Measurements from ENCODE around the gene RFX7.

Gene RFX7

DNA sequence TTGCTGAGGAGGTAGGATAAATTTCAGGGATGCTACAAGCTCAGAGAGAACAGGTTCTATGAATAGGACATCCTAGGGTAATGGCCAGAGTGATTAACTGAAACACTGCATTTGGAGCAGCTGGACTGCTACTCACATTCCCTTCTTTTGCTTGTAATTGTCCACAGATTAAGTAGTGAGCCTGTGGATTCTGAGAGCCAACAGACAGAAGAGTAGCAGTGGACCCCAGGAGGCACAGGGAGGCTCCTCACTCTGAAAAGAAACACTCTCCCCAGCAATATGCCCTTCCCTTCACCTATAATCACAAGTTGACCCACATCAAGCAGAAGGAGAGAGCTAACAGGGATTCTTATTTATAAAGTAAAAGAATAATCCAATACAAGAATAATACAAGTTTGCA, 10.6 kb upstream of the RFX7 start:
- H3F3A ChIP-seq (ENCODE audit: insufficient read depth): no peaks in the 10 kb centered on the region
- no peak overlapping the region for H3K4me2 ChIP-seq (ENCODE audit: low read depth, low read length, poor library complexity, severe bottlenecking)
- H2AFZ ChIP-seq (ENCODE audit: low read depth, low read length, severe bottlenecking): no peak overlapping the region

DNA sequence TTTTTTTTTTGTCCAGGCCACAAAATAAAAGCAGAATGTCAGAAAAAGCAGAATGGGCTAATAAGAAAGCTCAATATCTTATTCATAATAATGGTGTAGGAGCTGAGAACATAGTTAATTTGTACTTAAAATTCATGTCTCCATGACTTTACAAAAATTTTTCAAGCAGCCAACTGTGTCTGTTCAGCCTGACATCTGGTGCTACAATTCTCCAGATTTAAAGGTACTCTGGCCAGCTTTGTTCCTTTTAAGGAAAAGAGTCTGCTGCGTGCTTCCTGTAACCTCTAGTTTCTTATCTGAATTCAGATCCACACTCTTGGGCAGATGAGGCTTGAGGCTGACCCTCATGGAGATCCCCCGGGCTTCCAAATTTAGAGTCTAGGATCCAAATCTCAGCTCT, 8.7 kb upstream of the RFX7 start:
- no peaks in the 10 kb centered on the region for H3K9me3 ChIP-seq (ENCODE audit: insufficient read depth, low read length)
- H2AFZ ChIP-seq (ENCODE audit: low read depth, low read length, severe bottlenecking): no peak overlapping the region
- no peak overlapping the region for H3K27ac ChIP-seq (ENCODE audit: low read depth, low read length)
- no peak overlapping the region for H3K4me3 ChIP-seq (ENCODE audit: insufficient read depth, low read length, poor library complexity, severe bottlenecking)
- no peaks in the 10 kb centered on the region for H3K79me2 ChIP-seq (ENCODE audit: insufficient read depth, low read length)
- H3K27me3 ChIP-seq (ENCODE audit: low read length): no peaks in the 10 kb centered on the region
- no peak overlapping the region for H3K9ac ChIP-seq (ENCODE audit: low read length)
- no peaks in the 10 kb centered on the region for H3F3A ChIP-seq (ENCODE audit: insufficient read depth)
- no peaks in the 10 kb centered on the region for H4K20me1 ChIP-seq (ENCODE audit: low read depth, low read length)
- H3K9me2 ChIP-seq (replicated peaks; ENCODE audit: insufficient read depth, low read length): no peaks in the 10 kb centered on the region
- no peaks in the 10 kb centered on the region for H3K36me3 ChIP-seq (ENCODE audit: low read length)
- TF ChIP-seq EZH2phosphoT487 (conservative IDR thresholded peaks at IDR 0.05; ENCODE audit: low read length): no peak
- H3K4me2 ChIP-seq (ENCODE audit: low read depth, low read length, poor library complexity, severe bottlenecking): no peak overlapping the region

More for the DNA sequence above, 10.6 kb upstream of the RFX7 start:
- Histone ChIP-seq H3K4me3 (ENCODE audit: insufficient read depth, low read length, poor library complexity, severe bottlenecking) (no peak overlapping the region), H3K9me2 (replicated peaks; ENCODE audit: insufficient read depth, low read length) (no peaks in the 10 kb centered on the region), H4K20me1 (ENCODE audit: low read depth, low read length) (no peaks in the 10 kb centered on the region), H3K27me3 (ENCODE audit: low read length) (no peaks in the 10 kb centered on the region), H3K27ac (ENCODE audit: low read depth, low read length) (no peak overlapping the region), H3K79me2 (ENCODE audit: insufficient read depth, low read length) (no peaks in the 10 kb centered on the region), H3K36me3 (ENCODE audit: low read length) (no peaks in the 10 kb centered on the region), H3K9ac (ENCODE audit: low read length) (no peak overlapping the region), H3K9me3 (ENCODE audit: insufficient read depth, low read length) (no peaks in the 10 kb centered on the region)
- no peak for TF ChIP-seq EZH2phosphoT487 (conservative IDR thresholded peaks at IDR 0.05; ENCODE audit: low read length)
- TF ChIP-seq, protein P1, sequence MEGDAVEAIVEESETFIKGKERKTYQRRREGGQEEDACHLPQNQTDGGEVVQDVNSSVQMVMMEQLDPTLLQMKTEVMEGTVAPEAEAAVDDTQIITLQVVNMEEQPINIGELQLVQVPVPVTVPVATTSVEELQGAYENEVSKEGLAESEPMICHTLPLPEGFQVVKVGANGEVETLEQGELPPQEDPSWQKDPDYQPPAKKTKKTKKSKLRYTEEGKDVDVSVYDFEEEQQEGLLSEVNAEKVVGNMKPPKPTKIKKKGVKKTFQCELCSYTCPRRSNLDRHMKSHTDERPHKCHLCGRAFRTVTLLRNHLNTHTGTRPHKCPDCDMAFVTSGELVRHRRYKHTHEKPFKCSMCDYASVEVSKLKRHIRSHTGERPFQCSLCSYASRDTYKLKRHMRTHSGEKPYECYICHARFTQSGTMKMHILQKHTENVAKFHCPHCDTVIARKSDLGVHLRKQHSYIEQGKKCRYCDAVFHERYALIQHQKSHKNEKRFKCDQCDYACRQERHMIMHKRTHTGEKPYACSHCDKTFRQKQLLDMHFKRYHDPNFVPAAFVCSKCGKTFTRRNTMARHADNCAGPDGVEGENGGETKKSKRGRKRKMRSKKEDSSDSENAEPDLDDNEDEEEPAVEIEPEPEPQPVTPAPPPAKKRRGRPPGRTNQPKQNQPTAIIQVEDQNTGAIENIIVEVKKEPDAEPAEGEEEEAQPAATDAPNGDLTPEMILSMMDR (IDR thresholded peaks at IDR 0.05; ENCODE audit: insufficient read depth, low read length, poor library complexity, severe bottlenecking): no peak

DNA sequence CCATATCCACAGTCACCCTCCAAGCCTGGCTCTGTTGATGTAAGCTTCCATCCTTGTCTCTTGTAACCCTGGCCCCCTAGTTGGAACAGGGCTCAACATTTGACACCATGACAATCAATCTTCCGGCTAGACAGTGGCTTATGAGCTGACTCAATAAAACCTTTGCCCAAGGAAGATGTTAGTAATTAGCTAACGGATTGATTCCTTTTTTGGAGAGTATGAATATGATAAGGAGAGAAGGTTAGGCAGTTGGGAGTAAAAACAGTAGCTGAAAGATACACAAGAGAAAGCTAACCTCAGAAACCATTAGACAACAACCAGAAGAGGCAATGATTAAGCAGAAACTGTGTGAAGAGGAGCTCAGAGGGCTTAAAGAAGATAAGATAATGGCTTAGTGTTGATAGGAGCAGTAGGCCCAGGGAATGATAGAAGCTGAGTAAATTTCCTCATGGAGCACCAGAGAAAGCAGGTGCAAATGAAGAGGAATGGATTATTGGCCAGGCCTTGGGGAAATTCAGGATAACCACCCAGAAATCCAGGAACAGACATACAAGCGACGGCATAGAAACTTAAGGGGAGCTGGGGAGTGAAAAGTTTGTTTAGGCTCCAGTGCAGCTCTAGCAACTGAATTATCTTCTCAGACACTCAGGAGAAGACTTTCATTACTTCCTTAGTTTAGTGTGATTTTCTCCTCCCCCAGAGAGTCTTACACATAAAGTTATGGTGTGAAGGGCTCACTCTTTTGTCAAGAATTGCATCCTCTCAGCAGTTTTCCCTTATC, 7.8 kb upstream of the RFX7 start:
- no peak overlapping the region for H2AFZ ChIP-seq (ENCODE audit: low read depth, low read length, severe bottlenecking)
- no peak overlapping the region for H3K9ac ChIP-seq (ENCODE audit: low read length)
- H3K9me3 ChIP-seq (ENCODE audit: insufficient read depth, low read length): no peaks in the 10 kb centered on the region
- TF ChIP-seq EZH2phosphoT487 (conservative IDR thresholded peaks at IDR 0.05; ENCODE audit: low read length): no peak
- TF ChIP-seq, protein P1 (IDR thresholded peaks at IDR 0.05; ENCODE audit: insufficient read depth, low read length, poor library complexity, severe bottlenecking): no peak
- no peak overlapping the region for H3K4me2 ChIP-seq (ENCODE audit: low read depth, low read length, poor library complexity, severe bottlenecking)
- H3K27ac ChIP-seq (ENCODE audit: low read depth, low read length): no peak overlapping the region
- H4K20me1 ChIP-seq (ENCODE audit: low read depth, low read length): no peaks in the 10 kb centered on the region
- H3K79me2 ChIP-seq (ENCODE audit: insufficient read depth, low read length): no peaks in the 10 kb centered on the region
- H3K4me3 ChIP-seq (ENCODE audit: insufficient read depth, low read length, poor library complexity, severe bottlenecking): no peak overlapping the region
- H3F3A ChIP-seq (ENCODE audit: insufficient read depth): no peaks in the 10 kb centered on the region
- no peaks in the 10 kb centered on the region for H3K27me3 ChIP-seq (ENCODE audit: low read length)
- no peaks in the 10 kb centered on the region for H3K36me3 ChIP-seq (ENCODE audit: low read length)
- no peaks in the 10 kb centered on the region for H3K9me2 ChIP-seq (replicated peaks; ENCODE audit: insufficient read depth, low read length)

DNA sequence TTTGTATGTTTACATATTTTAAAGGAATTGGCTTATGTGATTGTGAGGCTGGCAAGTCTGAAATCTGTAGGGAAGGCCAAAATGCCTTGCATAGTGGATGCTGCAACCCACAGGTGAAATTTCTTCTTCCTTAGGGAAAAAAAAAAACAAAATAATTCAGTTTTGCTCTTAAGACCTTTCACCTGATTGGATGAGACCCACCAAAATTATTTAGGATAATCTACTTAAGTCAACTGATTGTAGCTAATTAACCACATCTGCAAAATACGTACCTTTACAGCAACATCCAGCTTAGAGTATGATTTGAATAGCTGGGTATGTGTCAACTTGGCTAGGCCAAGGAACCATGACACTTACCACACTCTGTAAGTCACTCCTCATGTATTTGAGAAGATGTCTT, 6.9 kb upstream of the RFX7 start:
- Histone ChIP-seq H3K27ac (ENCODE audit: low read depth, low read length) (no peak overlapping the region), H3K9me3 (ENCODE audit: insufficient read depth, low read length) (no peaks in the 10 kb centered on the region), H3K9ac (ENCODE audit: low read length) (no peak overlapping the region), H3K36me3 (ENCODE audit: low read length) (no peaks in the 10 kb centered on the region), H3K4me2 (ENCODE audit: low read depth, low read length, poor library complexity, severe bottlenecking) (no peak overlapping the region), H3K4me3 (ENCODE audit: insufficient read depth, low read length, poor library complexity, severe bottlenecking) (no peak overlapping the region), H2AFZ (ENCODE audit: low read depth, low read length, severe bottlenecking) (no peak overlapping the region), H3F3A (ENCODE audit: insufficient read depth) (peaks cover 3% of the 10 kb centered on the region), H3K27me3 (ENCODE audit: low read length) (no peaks in the 10 kb centered on the region), H3K79me2 (ENCODE audit: insufficient read depth, low read length) (no peaks in the 10 kb centered on the region), H4K20me1 (ENCODE audit: low read depth, low read length) (no peaks in the 10 kb centered on the region), H3K9me2 (replicated peaks; ENCODE audit: insufficient read depth, low read length) (no peaks in the 10 kb centered on the region)
- TF ChIP-seq, protein P1 (IDR thresholded peaks at IDR 0.05; ENCODE audit: insufficient read depth, low read length, poor library complexity, severe bottlenecking): no peak
- no peak for TF ChIP-seq EZH2phosphoT487 (conservative IDR thresholded peaks at IDR 0.05; ENCODE audit: low read length)

All from SU-DHL-6 (cell line).